GM18951 (cell line): ENCODE measurements around the gene TTLL10.
"Not testable (repeated sequence)": the region's sequence is repeated elsewhere in the genome, so short reads cannot be mapped to it uniquely, and the experiment has no call there.

Experiments
- POLR2A ChIP-seq: IDR thresholded peaks from 4 replicates; pipeline ENCODE4 v1.6.1; 2011; ENCODE audit warnings: mild to moderate bottlenecking; ENCODE audit not compliant: insufficient read length, insufficient read depth; ENCODE audit errors: extremely low read depth
- in situ Hi-C: fragments of 300-500 bp; cut with MboI; formaldehyde crosslinking; loops from one replicate; pipeline ENCODE4 v1.12.0; 2022; ENCODE audit warnings: low sequenced_read_pairs, mixed read lengths, inconsistent platforms; ENCODE audit not compliant: unreplicated experiment

TTLL10 gene

DNA sequence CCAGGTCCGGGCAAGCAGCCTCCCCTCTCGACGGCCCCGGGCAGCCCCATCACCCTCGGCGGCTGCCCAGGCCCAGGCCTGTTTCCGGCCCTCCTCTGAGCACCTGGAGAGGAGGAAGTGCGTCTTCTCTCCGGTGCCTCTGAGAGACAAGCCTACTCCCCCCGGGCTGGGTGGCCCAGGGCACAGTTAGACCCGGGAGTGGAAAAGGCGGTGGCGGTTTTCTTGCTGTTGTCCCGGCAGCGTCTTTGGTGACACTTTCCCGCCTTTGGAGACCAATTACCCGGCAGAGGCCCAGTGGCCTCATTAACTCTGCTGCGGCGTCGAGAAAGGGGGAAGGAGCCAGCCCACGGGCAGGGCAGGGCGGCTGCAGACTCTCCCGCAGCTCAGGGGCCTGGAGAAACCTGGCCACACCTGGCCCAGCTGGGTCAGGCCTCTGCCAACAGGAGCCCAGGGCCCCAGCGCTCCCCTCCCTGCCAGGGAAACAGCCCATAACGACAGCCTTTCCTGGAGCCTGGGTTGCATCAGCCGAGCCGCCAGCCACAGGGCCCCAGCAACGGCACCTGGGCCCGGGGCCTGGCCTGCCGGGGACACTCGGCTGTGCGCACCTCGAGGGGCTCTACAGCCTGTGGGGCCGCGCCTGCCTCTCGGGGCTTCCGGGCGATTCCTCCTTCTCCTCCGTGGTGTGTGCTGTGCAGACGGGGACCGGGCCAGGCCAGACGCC, 29.4 kb upstream of the TTLL10 start:
- in situ Hi-C loops: no loop called here
- peak; percentile 38 for TF ChIP-seq POLR2A

DNA sequence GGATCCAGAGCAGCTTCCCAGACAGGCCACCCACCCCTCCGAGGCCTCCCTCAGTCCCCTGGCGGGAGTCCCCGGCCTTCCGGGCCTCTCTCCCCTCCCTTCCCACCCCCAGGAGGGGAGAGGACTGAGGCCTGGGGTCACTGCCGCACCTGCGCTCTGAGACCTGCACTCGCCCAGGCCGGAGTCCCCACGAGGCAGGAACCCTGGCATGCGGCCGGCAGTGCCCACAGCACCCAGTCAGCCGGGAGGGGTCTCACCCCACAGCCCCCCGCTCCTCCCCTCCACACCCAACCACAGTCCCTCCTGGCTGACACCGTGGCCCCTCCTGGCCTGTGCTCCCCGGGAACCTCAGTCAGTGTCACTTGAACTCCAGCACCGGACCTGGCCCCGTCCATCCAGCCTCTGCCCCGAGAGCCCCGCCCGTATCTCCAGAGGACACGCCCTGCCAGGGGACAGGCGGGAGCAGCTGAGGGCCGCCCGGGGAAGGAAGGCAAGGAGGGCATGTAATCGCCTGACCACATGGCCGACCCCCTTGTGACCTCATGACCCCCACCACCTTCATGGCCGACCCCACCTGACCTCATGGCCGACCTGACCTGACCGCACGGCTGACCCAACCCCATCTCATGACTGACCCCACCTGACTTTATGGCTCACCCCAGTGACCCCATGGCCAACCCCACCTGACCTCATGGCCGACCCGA, 28.7 kb upstream of the TTLL10 start:
- in situ Hi-C loops: no loop called here

DNA sequence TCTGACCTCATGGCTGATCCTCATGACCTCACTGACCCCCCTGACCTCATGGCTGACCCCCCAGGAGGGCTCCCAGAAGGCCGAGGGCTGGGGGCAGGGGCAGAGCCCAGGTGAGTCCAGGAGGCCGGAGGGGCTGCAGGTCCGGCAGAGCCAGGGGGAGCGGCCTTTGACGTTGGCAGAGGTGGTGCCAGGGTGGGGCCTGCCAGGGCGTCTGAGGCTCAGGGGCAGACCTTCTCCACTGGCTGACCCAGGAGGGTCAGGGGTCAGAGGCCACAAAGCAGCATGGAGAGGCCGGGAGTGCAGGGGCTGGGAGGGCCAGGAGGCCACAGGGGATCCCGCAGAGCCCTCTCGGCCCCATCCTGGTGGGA, 28.1 kb upstream of the TTLL10 start:
- in situ Hi-C loops: no loop called here
- no peak for TF ChIP-seq POLR2A

More for the DNA sequence above, 28.7 kb upstream of the TTLL10 start:
- TF ChIP-seq POLR2A: no peak

DNA sequence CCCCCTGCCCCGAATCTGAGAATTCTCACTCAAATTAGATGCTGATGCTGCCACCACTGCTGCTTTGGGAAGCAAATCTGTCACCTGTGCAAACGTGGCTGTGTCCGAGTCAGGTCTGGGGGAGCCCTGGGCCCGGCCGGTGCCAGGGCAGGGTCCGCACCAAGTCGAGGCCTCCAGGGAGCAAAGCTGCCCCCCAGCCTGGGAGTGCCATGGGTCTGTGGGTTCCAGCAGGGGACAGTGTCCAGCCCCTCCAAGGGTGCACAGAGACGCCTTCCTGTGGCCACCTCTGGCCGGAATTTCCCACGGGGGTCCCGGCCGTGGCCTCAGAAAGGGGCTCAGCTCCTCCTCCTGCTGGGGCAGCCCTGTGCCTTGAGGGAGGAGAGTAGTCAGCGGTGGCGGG, 27.7 kb upstream of the TTLL10 start:
- TF ChIP-seq POLR2A: no peak
- in situ Hi-C loops: no loop called here

DNA sequence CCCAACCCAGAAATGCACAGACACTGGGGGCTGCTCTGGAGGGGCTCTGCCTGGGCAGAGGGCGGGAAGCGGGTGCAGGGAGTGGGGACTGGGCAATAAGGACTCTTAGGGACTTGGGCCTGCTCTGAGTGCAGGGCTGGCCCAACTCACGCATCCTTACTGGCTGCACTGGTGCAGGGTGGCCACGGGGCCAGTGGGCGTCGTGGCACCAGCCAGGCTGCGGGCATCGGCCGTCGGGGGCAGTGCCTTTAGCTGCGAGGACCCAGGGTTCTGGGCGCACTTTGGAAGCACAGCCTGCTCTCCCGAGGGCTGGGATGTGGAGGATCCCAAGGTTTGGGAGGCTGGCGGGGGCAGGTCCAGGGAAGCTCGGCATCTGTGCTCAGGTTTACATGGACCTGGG, 27.1 kb upstream of the TTLL10 start:
- no peak for TF ChIP-seq POLR2A
- in situ Hi-C loops: no loop called here

DNA sequence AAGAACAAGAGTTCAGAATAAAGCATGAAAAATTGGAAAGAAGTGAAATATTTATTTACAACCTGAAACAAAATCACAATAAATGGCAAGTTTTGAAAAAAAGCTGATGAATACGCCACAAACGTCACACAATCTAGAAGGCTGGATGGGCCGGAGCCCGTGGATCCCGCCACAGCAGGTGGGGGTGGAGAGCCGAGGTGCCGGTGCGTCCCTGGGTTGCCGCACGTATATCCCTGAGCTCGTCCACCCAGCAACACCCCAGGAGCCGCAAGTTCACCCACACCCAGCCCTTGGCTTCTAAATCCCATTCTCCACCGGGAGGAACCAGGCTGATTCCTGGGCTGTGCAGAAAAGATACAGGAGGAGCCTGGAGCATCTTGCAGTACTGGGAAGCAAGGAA, 25.6 kb upstream of the TTLL10 start:
- no peak for TF ChIP-seq POLR2A
- in situ Hi-C loops: no loop called here

DNA sequence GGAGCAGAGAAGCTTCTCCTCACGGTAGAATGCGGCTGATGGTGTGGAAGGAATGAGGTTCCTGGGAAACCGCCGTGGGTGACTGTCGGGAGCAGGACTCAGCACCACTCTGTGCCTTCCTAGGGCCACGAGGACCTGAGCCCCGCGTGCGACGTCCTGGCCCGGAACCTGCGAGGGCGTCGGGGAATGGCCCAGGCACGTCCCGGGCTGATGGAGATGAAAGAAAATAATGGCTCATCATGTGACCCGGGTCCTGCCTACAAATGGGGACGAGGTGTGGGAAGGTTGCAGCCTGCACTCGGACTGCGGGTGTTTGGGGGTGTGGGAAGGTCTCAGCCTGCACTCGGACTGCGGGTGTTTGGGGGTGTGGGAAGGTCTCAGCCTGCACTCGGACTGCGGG, 25.1 kb upstream of the TTLL10 start:
- no peak for TF ChIP-seq POLR2A
- in situ Hi-C loops: no loop called here

DNA sequence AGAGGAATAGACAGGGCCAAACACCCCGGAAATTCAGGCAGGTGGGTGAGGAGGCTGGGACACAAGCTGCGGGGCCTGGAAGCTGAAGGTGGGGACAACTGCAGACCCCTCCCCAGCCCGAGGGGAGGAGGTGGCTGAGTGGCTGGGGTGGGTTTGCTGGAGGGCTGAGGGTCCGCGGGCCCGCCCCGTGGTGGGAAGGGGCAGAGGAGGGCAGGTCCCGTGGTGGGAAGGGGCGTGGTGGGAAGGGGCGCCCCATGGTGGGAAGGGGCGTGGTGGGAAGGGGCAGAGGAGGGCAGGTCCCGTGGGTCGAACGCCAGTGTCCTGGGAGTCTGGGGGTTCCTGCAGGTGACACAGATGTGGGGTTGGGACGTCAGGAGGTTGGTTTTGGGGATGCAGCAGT, 24.3 kb upstream of the TTLL10 start:
- in situ Hi-C loops: no loop called here

DNA sequence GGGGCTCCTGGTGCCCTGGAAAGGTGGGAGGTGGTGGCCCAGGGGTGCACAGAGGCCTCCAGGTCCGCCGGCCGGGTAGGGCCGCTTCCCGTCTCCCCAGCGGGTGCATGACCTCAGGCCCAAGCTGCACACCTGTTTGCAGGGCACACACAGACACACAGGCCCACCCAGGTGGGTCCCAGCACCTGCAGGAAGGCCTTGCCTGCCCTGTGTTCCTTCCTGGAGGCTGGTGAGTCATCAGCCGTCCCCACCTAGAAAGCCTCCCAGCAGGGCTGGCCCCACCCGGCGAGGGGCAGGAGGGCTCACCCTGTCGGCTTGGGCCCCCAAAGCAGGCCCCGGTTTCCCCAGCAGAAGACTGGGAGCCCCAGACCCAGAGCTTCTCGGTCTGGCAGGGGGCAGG, 23.6 kb upstream of the TTLL10 start:
- TF ChIP-seq POLR2A: no peak
- in situ Hi-C loops: no loop called here

More for the DNA sequence above, 24.3 kb upstream of the TTLL10 start:
- no peak for TF ChIP-seq POLR2A

DNA sequence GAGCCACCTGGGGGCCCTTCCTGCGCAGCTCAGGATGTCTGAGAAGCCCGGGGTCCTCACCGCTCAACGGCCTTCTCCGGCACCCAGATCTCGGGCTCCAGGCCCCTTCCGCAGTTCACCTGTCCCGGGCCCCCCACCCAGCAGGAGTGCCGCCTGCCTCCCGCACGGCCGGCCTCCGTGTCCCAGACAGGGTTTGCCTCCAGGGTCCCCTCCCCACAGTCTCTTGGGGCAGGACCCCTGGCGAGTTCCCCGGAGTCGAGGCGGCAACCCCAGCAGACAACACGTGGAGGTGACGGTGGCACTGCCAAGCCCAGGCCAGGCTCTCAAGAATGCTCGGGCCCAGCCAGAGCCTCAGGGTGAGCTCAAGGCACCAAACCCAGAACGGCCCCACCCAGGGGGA, 22.4 kb upstream of the TTLL10 start:
- no peak for TF ChIP-seq POLR2A

DNA sequence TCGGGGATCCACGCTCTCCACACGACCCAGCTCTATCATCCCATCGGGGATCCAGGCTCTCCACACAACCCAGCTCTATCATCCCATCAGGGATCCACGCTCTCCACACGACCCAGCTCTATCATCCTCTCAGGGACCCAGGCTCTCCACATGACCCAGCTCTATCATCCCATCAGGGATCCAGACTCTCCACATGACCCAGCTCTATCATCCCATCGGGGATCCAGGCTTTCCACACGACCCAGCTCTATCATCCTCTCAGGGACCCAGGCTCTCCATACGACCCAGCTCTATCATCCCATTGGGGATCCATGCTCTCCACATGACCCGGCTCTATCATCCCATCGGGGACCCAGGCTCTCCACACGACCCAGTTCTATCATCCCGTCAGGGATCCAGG, 21.2 kb upstream of the TTLL10 start:
- in situ Hi-C loops: not testable (repeated sequence)

More for the DNA sequence above, 22.4 kb upstream of the TTLL10 start:
- in situ Hi-C loops: no loop called here

DNA sequence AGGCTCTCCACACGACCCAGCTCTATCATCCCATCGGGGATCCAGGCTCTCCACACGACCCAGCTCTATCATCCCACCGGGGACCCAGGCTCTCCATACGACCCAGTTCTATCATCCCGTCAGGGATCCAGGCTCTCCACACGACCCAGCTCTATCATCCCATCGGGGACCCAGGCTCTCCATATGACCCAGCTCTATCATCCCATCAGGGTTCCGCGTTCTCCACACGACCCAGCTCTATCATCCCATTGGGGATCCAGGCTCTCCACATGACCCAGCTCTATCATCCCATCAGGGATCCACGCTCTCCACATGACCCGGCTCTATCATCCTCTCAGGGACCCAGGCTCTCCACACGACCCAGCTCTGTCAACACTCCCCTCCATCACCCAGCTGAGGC, 20.5 kb upstream of the TTLL10 start:
- in situ Hi-C loops: not testable (repeated sequence)

DNA sequence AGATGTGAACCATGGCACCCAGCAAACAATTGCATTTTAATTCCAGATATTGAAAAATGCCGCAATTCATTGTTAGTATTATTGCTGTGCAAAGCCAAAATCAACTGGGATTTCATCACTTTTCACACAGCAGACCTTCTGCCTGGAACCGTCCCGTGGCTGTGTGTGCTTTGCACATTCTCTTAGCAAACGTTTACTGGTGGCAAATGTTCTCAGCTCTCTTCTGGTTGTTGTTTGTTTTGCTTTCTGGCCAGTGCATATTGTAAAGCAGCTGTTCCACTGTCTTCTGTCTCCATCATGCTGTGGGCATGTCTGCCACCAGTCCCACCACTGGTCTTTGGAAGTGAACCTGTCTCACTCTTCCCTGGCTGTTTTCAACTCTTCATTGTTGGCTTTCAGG, 19.8 kb upstream of the TTLL10 start:
- TF ChIP-seq POLR2A: no peak
- in situ Hi-C loops: no loop called here

DNA sequence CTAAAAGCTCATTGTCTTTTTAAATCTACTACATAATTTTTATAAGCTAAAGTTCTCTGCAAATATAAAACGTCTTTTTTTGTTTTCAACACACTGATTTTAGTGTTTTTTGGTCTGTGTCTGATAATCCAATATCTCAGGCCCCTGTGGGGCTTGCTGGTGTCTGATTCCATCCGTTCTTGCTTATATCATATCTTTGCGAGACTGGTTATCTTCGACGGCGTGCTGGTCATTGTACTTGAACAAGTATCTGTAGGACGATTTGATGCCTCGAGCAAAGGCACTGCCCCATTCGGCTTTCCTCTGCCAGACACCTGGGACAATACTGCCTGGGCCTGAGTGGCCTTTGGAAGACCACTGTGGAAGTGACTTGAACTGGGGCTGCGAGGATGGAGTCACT, 18.4 kb upstream of the TTLL10 start:
- in situ Hi-C loops: no loop called here
- TF ChIP-seq POLR2A: no peak
